Nephron (organoid): ENCODE results near the gene PCNX1.

Experiments used
- H3K27ac Mint-ChIP-seq, 3 experiments: 2 replicates each; pipeline ENCODE4 v1.8.0; 2020; ENCODE audit warnings: mixed read lengths in 3 of 3, mild to moderate bottlenecking in 2 of 3, moderate library complexity in 1 of 3
- H3K27me3 Mint-ChIP-seq: 2 replicates; pipeline ENCODE4 v1.8.0; 2021; ENCODE audit warnings: low read depth, mild to moderate bottlenecking, moderate library complexity, mixed read lengths
- H3K36me3 Mint-ChIP-seq: 2 replicates; pipeline ENCODE4 v1.8.0; 2020; ENCODE audit warnings: low read depth, mixed read lengths
- H3K4me1 Mint-ChIP-seq: 2 replicates; pipeline ENCODE4 v1.8.0; 2020; ENCODE audit warnings: mixed read lengths
- H3K4me3 Mint-ChIP-seq, 3 experiments: 2 replicates each; pipeline ENCODE4 v1.8.0; 2020; ENCODE audit warnings: mild to moderate bottlenecking in 3 of 3, mixed read lengths in 3 of 3, moderate library complexity in 2 of 3
- H3K9me3 Mint-ChIP-seq: 2 replicates; pipeline ENCODE4 v1.8.0; 2020; ENCODE audit warnings: mixed read lengths
- CTCF ChIP-seq, 3 experiments: fragments of 200-600 bp; sonication (generic); IDR thresholded peaks; one replicate each; pipeline ENCODE4 v1.5.0; 2021; ENCODE audit warnings: antibody characterized with exemption in 3 of 3; ENCODE audit not compliant: unreplicated experiment in 3 of 3

PCNX1 gene

GRCh38 chr14:71115821-71116567 is 208.7 kb downstream of the PCNX1 start:
- Mint-ChIP-seq H3K27ac (peak overlapping the region in 1 of 3 experiments; percentile 99), H3K9me3 (no peaks in the 10 kb centered on the region), H3K4me1 (peaks cover 9% of the 10 kb centered on the region), H3K36me3 (peaks cover 32% of the 10 kb centered on the region), H3K27me3 (no peaks in the 10 kb centered on the region), H3K4me3 (no peak overlapping the region)
- TF ChIP-seq CTCF (IDR thresholded peaks at IDR 0.05; ENCODE audit: unreplicated experiment in 3 of 3) = no peak

GRCh38 chr14:71116568-71117122 is 209.4 kb downstream of the PCNX1 start:
- Mint-ChIP-seq H3K4me3 (no peak overlapping the region), H3K9me3 (no peaks in the 10 kb centered on the region), H3K36me3 (peaks cover 33% of the 10 kb centered on the region), H3K27me3 (no peaks in the 10 kb centered on the region), H3K27ac (peak overlapping the region; percentile 8 to 99 (median 20)), H3K4me1 (peaks cover 9% of the 10 kb centered on the region)
- no peak for TF ChIP-seq CTCF (IDR thresholded peaks at IDR 0.05; ENCODE audit: unreplicated experiment in 3 of 3)

GRCh38 chr14:71117839-71118743 is 210.8 kb downstream of the PCNX1 start:
- no peak for TF ChIP-seq CTCF (IDR thresholded peaks at IDR 0.05; ENCODE audit: unreplicated experiment in 3 of 3)
- peaks cover 35% of the 10 kb centered on the region for H3K36me3 Mint-ChIP-seq
- H3K9me3 Mint-ChIP-seq = peaks cover 4% of the 10 kb centered on the region
- H3K27me3 Mint-ChIP-seq = no peaks in the 10 kb centered on the region
- peak overlapping the region; percentile 20 to 99 (median 77) for H3K27ac Mint-ChIP-seq
- H3K4me1 Mint-ChIP-seq = peaks cover 9% of the 10 kb centered on the region
- H3K4me3 Mint-ChIP-seq = no peak overlapping the region

GRCh38 chr14:71119075-71119474 is 211.8 kb downstream of the PCNX1 start:
- H3K36me3 Mint-ChIP-seq = peaks cover 31% of the 10 kb centered on the region
- peak overlapping the region; percentile 20 to 99 (median 28) for H3K27ac Mint-ChIP-seq
- H3K9me3 Mint-ChIP-seq = peaks cover 4% of the 10 kb centered on the region
- H3K27me3 Mint-ChIP-seq = no peaks in the 10 kb centered on the region
- H3K4me1 Mint-ChIP-seq = peaks cover 9% of the 10 kb centered on the region
- no peak for TF ChIP-seq CTCF (IDR thresholded peaks at IDR 0.05; ENCODE audit: unreplicated experiment in 3 of 3)
- H3K4me3 Mint-ChIP-seq = no peak overlapping the region

- no peak overlapping the region for H3K4me3 Mint-ChIP-seq
- H3K4me1 Mint-ChIP-seq = peaks cover 9% of the 10 kb centered on the region
- peak overlapping the region in 1 of 3 experiments; percentile 99 for H3K27ac Mint-ChIP-seq
- no peak for TF ChIP-seq CTCF (IDR thresholded peaks at IDR 0.05; ENCODE audit: unreplicated experiment in 3 of 3)
- H3K27me3 Mint-ChIP-seq = no peaks in the 10 kb centered on the region
- H3K36me3 Mint-ChIP-seq = peaks cover 27% of the 10 kb centered on the region
- peaks cover 4% of the 10 kb centered on the region for H3K9me3 Mint-ChIP-seq
Measured at GRCh38 chr14:71119832-71120231, 212.6 kb downstream of the PCNX1 start.
